Suppressor macrophage treated with lipopolysaccharide for 4 hours (primary cell): Measurements from ENCODE around the gene ZNF547.

Experiments
- DNase-seq: peaks from one replicate; pipeline ENCODE4 v3.0.0-alpha.2; 2020

Gene ZNF547

DNA sequence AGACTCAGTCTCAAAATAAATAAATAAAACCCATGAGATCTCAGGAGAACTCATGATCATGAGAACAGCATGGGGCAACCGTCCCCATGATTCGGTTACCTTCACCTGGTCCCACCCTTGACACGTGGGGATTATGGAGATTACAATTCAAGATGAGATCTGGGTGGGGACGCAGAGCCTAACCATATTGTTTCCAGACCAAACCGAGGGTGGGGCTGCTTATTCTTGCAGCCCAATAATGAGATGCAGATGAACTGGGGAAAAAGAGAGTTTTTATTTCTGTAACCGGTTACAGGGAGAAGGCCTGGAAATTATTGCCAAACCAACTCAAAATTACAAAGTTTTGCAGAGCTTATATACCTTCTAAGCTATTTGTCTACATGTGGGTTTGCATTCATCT is 12.8 kb downstream of the ZNF547 start:
- no peak for DNase-seq

- DNase-seq = no peak
Observed at GRCh38 chr19:57377498-57378146, 14.3 kb downstream of the ZNF547 start.

- no peak for DNase-seq
Observed at GRCh38 chr19:57380923-57381322, 17.6 kb downstream of the ZNF547 start.

GRCh38 chr19:57382806-57383488 is 19.6 kb downstream of the ZNF547 start:
- DNase-seq = no peak

GRCh38 chr19:57389194-57389729 is 25.9 kb downstream of the ZNF547 start:
- DNase-seq = no peak

DNA sequence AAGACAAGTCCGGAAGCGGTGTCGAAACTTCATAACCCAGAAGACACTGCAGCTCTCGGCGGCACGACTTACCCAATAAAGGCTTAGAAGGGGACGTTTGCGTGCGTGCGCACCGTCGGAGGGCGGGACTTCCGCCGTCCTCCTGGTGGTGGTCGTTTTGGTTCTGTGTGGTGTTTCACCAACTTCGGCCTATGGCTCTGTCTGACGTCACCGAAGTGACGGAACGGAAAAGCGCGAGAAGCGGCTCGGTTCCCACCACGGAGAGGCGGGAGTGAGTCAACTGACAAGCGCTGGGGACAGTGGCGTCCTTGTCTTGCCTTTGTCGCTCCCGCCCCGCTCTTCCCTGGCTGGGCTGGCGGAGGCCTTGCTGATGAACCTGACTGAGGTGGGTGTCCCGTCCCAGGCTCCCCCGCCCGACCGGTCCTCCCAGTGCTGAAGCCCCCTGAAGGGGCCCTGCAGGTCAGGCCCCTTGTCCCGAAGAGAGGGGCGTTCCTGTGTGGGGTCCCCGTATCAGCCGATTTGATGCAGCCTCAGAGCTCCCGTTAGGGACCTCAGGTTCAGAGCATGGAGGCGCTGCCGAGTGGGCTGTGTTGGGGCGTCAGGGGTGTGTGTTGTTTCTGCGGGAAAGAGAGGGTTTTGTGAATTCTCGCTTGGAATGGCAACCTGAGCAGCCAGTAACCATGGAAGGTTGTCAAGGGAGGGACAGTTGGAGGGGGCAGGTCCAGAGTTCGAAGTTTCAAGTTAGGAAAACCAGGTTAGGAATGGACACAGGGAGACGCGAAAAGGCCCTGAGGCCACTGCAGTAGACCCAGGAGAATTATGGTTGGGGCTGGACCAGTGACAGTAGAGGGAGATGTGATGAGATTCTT is 26.6 kb downstream of the ZNF547 start, which contains the start of gene ZNF548:
Gene ZNF548, plus strand, starts transcription at position 125 of the 869 bp plus-strand sequence. Its CDS starts 246 bp downstream, at position 371.
- peak; percentile 97 for DNase-seq

GRCh38 chr19:57395710-57396109 is 32.4 kb downstream of the ZNF547 start:
- DNase-seq = no peak

DNA sequence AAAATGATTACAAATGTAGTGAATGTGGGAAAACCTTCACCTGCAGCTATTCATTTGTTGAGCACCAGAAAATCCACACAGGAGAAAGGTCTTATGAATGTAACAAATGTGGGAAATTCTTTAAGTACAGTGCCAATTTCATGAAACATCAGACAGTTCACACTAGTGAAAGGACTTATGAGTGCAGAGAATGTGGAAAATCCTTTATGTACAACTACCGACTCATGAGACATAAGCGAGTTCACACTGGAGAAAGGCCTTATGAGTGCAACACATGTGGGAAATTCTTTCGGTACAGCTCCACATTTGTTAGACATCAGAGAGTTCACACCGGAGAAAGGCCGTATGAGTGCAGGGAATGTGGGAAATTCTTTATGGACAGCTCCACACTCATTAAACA is 35.5 kb downstream of the ZNF547 start:
- DNase-seq = no peak

DNA sequence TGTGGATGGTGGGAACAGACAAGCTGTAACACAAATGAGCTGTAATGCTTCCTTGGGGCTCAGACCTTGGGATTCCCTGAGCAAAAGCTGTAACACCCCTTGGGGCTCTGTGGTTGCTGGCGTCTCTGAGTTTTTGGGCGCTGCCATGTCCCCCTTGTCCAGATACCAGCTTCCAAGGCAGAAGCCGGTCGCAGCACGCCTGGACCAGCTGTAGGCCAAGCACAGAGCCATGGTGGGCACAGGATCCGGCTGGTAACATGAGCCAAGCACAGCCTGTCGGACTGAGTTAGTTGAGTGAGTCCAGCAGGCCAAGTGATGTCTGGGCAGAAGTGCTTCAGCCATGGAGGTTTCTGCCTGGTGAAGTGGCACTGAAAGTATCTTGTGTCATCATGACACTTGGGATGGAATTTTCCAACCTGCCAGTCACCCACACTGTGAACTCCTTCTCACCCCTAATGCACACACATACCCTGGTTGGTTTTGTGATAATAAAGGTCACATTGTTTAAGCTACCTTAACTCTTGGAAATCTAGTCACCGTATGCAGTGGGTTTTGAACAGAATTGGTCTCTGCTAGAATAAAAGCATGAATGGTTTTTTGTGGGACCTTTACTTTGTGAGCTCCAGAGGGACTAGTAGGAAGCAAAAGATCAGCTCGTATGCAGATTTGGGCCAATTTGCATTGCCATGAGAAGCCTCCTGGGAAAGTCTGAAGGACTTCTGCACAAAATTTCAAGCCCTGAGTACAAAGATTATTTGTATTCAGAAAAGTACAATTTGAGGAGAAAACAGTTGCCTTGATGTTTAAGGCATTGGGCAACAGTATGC is 40.6 kb downstream of the ZNF547 start:
- no peak for DNase-seq

- peak; percentile 44 for DNase-seq
Observed at GRCh38 chr19:57406516-57407123, 43.3 kb downstream of the ZNF547 start.

- DNase-seq = peak; percentile 95
Observed at GRCh38 chr19:57410877-57411671, 47.7 kb downstream of the ZNF547 start, which contains the start of gene ZNF17. Gene ZNF17 (plus strand): TSS chr19:57411161. CDS start chr19:57413616, 2,455 bp downstream.

DNA sequence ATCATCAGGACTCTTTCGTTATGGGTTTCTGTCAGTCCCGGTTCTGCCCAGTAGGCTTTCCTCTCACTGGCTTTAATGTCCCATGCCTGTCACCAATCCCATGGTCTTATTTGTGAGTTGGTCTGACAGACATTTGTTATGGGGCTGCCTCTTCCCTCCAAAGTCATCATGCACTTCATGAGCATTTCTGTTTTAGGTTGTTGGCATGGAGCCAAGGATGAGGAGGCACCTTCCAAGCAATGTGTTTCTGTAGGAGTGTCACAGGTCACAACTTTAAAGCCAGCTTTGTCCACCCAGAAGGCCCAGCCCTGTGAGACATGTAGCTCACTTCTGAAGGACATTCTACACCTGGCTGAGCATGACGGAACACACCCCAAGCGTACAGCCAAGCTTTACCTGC is 56.1 kb downstream of the ZNF547 start:
- no peak for DNase-seq

GRCh38 chr19:57421037-57421436 is 57.7 kb downstream of the ZNF547 start:
- no peak for DNase-seq
